Dedifferentiated amniotic fluid mesenchymal stem cell (primary cell): ENCODE measurements around the gene PLS3.
A peak's percentile ranks its signal among the peaks of the same experiment; 100 is the strongest.
"Not testable (repeated sequence)": the region's sequence is repeated elsewhere in the genome, so short reads cannot be mapped to it uniquely, and the experiment has no call there.

Source experiments
- DNase-seq: peaks from one replicate; pipeline ENCODE4 v3.0.0-alpha.2; 2016; ENCODE audit errors: extremely low spot score

Gene PLS3, protein sequence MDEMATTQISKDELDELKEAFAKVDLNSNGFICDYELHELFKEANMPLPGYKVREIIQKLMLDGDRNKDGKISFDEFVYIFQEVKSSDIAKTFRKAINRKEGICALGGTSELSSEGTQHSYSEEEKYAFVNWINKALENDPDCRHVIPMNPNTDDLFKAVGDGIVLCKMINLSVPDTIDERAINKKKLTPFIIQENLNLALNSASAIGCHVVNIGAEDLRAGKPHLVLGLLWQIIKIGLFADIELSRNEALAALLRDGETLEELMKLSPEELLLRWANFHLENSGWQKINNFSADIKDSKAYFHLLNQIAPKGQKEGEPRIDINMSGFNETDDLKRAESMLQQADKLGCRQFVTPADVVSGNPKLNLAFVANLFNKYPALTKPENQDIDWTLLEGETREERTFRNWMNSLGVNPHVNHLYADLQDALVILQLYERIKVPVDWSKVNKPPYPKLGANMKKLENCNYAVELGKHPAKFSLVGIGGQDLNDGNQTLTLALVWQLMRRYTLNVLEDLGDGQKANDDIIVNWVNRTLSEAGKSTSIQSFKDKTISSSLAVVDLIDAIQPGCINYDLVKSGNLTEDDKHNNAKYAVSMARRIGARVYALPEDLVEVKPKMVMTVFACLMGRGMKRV

DNA sequence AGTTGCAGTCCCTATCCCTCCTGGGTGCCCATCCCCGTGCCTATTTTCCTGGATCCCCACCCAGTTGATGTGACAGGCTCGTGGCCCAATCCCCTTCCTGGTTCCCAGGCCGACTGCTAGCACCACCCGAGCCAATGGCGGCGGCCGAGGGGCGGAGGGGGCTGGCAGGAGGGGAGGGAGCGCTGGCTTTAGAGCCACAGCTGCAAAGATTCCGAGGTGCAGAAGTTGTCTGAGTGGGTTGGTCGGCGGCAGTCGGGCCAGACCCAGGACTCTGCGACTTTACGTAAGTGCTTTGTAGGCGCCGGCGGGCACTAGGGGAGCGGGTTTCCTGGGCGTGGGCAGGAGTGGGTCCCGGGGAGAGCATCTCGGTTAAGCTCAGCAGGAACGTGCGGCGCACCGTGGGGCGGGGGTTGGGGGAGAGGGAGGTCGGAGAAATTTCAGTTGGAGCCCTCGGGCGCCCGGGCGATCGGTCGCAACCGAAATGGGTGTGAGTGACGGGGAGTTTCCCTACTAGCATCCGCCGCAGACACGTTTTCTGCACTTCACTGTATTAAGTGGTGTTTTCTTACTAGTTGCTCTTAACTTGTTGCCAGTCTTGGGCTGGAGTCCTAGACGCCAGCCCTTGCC, at the start of gene PLS3:
TSS of gene PLS3 (plus strand) at position 197 of the 627 bp plus-strand sequence. CDS start 49,077 bp downstream, outside the sequence.
- peak; percentile 66 for DNase-seq

DNA sequence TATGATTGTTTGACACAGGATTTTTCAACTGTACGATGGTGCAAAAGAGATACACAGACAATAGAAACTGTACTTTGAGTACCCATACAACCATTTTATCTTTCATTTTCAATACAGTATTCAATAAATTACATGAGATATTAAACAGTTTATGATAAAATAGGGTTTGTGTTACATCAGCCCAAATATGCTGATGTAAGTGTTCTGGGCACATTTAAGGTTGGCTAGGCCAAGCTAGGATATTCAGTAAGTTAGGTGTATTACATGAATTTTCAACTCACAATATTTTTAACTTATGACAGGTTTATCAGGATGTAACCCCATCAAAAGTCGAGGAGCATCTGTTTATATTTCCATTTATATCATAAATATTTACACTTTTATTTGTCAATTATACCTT, 42.9 kb upstream of the PLS3 start:
- no peak for DNase-seq

DNA sequence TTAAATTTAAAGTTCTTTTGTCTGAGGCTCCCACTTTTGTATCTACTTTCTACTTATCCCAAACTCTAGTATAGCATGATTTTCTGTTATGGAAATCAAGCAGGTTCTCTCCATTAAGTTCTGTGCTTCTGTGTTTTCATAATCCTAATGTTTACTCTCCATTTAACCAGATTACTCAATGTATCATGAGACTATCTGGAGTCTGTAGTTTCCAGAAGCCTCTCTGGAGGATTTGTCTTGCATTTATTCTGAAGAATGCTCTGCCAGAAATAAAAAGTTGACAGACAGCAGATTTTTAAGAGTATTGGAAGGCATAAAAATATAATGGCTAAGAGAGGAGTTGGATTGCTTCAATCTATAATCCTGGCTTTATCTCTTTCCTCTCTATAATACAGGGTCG, 39.2 kb upstream of the PLS3 start:
- no peak for DNase-seq

DNA sequence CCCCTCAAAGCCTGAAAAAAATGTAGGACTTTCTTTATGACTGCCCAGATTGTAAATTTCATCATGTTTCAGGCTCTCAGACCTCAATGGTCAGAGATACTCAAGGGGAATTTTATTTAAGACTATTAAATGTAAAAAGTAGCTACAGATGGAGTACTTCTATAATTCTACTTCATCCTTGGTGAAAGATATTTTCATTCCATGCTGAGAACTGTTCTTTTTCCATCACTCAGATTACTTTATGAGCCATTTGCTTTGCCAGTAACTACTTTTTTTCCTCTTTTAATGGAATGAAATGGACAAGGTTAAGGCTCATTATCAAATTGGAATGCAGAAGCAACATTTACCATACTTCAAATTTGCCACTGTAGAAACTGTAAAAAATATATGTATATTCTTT, 38.0 kb upstream of the PLS3 start:
- DNase-seq: no peak

DNA sequence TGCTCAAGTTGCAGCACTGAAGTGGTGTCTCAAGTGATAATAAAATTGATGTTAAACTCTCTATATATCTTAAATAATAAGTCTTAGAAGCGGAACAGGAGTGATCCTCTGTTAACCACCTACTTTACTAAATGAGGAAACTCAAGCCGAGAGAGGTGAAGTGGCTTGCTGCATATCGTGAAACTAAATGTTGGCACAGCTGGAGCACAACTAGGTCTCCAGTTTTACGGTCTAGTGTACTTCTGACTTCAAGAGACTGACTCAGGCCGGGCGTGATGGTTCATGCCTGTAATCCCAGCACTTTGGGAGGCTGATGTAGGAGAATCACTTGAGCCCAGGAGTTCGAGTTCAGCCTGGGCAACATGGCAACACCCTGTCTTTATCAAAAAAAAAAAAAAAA, 35.5 kb upstream of the PLS3 start:
- DNase-seq: no peak

DNA sequence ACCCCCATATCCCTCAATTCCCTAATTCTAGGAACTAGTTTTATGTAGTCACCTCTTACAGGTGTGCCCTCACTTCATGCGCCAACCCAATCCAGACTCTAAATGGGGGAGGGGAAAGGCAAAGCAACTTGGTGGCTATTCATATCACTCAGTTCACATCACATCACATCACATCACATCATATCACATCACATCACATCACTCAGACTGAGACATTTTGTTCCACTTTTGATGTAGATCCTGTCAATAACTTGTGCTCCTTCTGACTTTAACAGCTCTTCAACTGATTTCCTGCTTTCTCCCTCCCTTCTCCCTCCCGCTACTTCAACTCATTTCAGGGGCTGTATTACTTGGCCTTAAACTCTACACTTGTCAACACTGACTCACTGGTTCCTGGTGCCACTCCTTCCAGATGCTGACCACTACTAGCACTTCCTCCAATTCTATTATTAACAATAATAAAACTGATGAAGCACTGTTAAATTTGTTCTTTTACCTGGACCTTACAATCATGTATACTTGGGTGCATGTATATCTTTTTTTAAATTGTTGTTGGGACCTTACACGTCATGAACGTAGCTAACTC, 29.1 kb upstream of the PLS3 start:
- DNase-seq: no peak

DNA sequence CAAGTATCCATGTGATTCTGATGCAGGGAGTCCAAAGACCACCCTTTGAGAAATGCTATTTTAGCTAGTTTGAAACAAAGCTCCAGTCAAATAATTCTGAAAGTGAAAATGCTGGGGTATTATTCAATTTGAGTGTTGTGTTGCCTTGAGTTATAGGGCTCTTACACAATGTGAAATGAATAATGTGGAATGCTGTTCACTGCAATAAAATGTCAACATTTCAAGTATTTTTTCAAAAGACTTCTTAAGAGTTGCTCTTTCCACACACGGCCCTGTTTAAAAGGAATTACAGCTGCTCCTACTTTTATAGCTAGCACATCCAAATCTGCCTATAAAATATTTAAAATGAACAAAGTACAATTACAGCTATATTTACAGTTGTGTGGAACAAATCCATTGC, 27.5 kb upstream of the PLS3 start:
- peak; percentile 37 for DNase-seq

DNA sequence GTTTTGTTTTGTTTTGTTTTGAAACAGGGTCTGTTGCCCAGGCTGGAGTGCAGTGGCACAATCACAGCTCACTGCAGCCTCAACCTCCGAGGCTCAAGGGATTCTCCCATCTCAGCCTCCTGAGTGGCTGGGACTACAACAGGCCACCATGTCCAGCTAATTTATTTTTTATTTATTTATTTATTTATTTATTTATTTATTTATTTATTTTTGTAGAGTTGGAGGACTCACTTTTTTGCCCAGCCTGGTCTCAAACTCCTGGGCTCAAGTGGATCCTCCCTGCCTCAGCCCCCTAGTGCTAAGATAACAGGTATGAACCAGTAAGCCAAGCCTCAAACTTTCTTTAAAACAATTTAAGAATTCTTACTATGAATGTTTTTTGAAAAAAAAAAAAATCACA, 26.6 kb upstream of the PLS3 start:
- no peak for DNase-seq

DNA sequence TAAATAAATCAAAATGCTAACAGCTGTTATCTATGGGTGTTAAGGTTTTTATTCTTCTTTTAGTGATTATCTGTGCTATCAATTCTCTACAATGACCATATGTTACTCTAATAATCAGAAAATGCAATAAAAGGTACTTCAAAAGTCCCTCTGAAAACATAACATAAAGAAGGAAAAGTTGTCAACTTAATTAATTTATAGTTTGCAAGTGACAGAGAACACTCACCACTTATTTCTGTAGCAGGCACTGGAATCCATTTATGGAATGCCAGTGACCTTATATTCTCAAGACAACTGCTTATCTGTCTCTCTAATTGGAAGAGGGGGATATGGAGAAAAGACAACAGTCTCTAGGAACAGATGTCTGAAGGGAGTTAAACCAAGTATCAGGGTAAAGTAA, 25.6 kb upstream of the PLS3 start:
- DNase-seq: no peak

DNA sequence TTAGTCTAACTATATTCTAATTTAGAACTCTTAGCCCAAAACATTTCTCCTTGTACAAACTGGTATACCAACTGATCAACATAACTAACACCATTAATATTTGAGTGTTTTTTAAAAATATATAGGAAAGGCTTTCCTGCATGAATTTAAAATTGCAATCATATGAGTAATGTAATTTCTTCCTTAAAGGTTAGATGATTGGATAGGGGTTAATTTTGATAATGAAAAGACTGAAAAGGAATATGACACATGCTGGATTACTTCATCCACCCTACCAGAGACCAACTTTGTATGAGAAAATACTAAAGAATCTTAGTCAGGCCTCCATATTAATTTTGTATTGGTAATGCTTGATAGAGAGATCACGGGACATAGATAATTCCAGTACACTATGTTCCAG, 25.1 kb upstream of the PLS3 start:
- no peak for DNase-seq

DNA sequence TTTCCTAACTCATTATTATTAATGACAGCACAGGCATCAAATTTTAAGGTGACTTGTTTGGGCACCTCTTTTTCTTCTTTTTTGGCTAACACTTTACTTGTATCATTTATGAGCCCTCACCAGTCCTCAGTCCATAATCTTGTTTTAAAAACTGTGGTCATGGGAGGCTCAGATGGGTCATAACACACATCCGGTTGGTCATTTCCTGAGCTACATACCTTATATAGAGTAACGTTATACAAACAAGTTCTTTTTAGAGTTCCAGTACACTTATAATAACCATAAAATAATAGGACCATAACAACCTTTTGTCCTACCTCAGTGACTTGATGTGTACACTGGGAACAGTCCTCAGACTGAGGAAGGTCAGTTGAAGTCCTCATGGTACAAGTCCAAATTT, 21.1 kb upstream of the PLS3 start:
- DNase-seq: no peak

DNA sequence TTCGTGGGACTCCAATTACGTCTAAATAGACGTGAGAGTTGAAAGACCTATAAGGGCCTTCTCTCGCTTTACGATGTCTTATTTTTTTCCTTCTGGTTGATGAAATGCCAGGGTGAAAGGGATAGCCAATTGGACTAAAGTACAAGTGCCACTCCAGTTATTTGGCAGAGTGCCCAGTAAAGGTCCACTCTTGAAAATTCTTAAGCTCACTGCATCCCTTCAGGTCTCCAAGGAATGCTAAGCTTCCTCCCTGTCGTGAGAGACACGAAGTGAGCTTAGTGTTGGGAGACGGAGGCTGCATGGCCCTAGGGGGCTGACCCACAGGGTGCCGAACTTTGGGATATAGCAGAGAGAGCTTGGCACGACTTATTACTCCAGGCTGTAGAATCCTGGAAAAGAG, 19.9 kb upstream of the PLS3 start:
- not testable (repeated sequence) for DNase-seq

DNA sequence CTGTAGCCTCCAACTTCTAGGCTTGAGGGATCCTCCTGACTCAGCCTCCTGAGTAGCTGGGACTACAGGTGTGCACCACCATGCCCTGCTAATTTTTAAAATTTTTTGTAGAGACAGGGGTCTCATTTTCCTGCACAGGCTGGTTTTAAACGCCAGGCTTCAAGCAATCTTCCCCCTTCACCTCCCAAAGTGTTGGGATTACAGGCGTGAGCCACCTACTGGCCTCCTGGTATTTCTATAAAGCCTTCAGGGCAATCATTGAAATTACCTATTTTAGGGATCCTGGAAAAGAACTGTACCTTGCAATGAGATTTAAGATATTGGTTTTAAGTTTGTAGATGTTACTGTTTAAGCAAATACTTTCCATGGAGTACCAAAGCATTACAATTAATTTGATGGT, 13.5 kb upstream of the PLS3 start:
- no peak for DNase-seq

DNA sequence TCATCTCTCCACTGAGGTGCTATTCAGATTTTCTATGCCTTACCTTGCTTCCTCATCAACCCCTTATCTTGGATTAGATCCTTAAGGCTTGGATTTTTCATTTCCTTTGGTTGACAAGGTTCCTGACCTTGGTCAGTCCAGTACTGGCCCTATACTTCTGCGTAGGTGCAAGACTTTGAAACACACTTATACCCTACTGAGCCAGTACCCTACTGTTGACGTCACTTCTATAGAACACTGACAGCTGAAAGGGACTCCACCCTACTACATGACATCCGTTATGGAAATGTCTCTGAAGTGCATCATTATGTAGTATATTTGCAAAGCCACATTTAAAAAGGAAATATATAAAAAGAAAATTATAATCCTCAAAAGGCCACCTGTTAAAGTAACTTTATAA, 12.0 kb upstream of the PLS3 start:
- DNase-seq: no peak

DNA sequence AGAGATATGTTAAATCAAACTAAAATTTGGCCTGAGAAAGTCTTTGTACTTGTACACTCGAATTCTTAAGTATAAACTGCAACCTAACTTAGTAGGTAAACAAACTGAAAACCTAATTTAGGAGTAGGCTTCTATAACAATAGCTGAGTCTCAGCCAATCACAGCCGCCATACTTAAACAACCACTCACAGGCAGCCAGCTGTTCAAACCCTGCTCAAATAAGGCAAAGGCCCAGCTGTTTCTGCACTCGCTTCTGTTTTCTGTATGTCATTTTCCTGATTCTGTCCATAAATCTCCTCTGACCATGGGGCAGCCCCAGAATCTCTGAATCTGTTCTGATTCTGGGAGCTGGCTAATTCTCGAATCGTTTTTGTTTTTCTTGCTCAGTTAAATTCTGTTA, 7.8 kb upstream of the PLS3 start:
- no peak for DNase-seq

DNA sequence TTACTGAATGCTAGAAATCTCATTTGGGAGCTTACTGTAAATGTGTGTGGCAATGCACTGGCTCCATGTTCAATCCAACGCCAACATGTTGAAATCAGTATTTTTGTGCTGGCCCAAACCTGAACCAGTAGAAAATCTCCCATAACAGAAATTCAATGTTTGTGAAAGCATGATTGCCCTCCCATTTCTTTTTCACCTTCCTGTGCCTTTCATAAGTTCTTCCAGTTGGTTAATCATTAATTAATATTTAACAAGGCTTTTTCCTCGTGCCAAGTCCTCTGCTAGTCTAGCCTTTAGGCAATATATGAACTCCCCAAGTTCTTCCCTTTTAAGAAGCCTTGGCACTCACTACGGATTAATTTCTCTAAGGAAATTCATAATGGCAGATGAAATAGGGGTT, 1.3 kb upstream of the PLS3 start:
- no peak for DNase-seq

DNA sequence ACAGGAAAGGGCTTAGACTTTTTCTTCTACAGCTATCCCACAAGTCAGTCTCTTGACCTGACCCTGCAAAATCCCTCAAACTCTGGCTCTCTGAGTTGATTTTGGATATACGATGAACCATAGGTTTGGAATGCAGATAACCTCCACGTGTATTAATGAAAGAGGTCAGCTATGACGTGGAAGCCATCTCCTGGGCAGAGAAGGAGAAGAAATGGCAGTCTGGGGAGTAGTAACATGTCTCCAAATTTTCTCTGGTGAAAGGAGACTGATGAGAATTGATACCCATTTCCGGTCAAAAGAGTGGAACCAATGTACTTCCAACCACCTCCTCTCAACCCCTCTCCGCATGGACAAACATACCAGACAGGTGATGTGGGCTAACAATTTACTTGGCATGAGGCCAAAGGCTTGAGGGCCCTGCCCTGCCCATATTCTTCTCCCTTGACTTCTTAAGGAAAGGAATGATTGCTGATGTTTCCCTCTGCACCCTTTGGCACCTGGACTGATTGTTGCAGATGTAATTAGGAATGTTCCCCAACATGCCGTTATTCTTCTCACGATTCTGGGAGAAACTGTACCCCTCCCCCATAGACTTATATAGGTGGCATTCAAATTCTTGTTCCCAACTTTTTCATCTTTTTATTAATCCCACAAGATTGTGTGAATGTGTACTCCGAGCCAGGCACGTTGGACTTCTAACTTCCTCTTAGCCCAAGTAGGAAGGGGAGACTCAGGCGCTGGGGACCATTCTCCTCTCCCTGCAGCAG, 580 bp upstream of the PLS3 start:
- no peak for DNase-seq

DNA sequence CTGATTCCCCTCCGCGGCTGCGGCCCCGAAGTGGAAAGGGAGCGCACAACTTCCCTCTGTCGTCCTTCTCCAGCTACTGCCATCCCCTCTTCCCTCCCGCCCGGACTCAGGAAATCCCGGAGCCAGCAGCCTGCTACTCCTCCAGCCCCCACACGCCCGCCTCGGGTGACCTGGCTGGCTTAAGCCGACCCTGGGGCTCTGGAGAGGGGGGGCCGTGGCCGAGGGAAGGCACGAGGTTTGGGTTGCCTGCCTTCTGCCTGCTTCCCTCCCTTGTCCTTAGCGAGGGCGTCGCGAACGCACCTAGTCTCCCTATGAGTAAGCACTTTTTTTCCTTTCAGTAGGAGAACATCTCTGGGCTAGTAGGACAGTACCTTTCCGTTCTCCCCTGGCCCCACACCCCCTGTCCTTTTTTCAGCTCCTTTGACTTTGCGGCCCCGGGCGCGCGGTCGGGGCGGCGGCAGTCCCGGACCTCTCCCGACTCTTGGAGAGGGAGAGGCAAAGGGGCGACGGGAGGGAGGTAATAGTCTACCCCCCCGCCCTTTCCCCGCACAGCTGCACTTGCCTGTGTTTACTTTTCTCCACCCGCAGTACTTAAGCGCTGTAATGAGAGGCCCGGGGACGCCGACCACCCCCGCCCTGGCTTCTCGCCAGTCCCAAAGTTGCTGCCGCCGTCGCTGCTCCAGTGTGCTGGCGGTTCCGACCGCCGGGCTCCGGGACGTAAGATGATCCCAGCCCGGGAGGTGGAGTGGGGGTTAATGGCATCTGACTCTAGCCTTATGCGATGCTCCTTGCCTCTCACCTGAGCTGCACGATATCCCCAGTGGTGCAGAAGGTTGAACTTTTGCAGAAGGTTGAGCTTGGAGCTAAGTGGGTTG, 868 bp downstream of the PLS3 start:
- peak; percentile 31 for DNase-seq

DNA sequence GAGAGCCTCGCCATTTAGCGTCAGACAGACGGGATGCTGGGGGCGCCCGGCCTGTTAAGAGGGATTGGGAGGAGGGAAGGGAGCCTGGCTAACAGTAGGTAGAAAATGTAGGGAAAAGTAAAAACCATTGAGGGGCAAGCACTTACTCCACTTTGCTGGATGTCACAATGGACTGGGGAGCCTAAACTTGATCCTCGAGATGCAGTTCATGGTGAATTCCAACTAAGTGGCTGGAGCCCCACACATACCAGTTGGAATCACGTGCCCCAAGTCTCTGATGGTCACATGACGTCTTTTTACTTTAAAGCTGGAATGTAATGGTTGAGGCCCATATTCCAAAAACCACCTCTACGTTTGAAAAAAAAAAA, 1.5 kb downstream of the PLS3 start:
- DNase-seq: peak; percentile 65

DNA sequence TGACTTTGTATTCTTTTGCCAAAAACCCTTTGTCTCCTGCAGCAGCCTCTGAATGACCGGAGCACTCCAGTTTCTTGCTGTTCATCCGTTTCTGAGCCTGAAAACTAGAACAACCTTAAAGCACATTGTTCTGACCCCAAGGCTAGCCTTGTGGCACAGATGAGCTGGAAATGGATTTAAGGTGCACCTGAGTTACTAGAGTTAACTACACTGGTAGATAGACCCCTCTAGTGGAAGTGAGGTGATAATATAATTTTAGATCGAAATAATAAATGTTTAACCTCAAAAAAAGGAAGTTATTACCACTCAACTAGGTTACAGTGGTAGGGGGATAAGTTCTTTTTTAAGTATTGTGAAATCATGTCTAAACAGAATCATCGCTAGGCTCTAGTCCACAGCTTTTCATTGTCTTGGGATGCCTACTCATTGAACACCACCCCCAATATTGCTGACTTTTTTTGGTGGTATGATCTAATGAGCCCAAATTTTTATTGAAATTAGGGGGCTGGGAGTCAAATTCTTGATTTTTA, 2.7 kb downstream of the PLS3 start:
- no peak for DNase-seq

DNA sequence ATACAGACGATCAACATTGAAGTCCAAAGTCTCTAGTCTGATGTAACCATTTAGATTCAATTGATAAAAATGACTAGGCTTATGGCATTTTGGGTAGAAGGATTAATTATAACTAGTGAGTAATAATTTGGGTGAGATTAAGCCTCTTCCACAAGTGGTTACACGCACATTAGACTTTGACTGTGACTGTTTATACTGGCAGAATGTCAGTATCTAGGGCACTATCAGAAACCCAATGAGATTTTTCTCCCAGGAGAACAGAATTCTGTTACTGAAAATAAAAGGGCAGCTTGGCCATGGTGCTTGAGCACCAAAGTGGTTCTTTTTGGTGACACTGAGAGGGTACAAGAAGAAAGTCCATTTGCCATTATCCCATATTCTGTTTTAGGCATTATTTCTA, 3.3 kb downstream of the PLS3 start:
- DNase-seq: no peak
